Right lobe of liver (tissue), 6 donors: ENCODE data around the gene DOK5. TPM values are rescaled to one million over a fixed set of nuclear protein-coding genes. Genes with fewer than 3 reads are reported as not detected.

ENCODE experiments used
- ATAC-seq, 4 donors: fragments of 200-7000 bp; cut with Tn5 transposase; one replicate each; pipeline ENCODE4 v1.9.1; 2020; ENCODE audit warnings: mild to moderate bottlenecking in 4 of 4, moderate library complexity in 4 of 4
- DNase-seq, 3 donors: peaks; one replicate each; pipeline ENCODE4 v3.0.0-alpha.2; 2020
- H3K27ac ChIP-seq, 3 donors: fragments of 200-600 bp; one replicate each; pipeline ENCODE4 v1.8.0; 2022
- H3K27me3 ChIP-seq, 2 donors: fragments of 200-600 bp; one replicate each; pipeline ENCODE4 v1.8.0; 2022
- H3K36me3 ChIP-seq, 4 donors: fragments of 200-600 bp; sonication (generic) in 1 of 4; one replicate each; pipeline versions ENCODE4 v1.5.1 to v1.8.0; 2017 to 2022; ENCODE audit warnings: control low read depth in 1 of 4
- H3K4me1 ChIP-seq, 4 donors: fragments of 200-600 bp; sonication (generic) in 1 of 4; one replicate each; pipeline versions ENCODE4 v1.5.1 to v1.8.0; 2017 to 2022; ENCODE audit warnings: control low read depth in 1 of 4
- H3K4me3 ChIP-seq, 3 donors: fragments of 200-600 bp; one replicate each; pipeline ENCODE4 v1.8.0; 2022
- H3K9me3 ChIP-seq, 4 donors: fragments of 200-600 bp; sonication (generic) in 1 of 4; one replicate each; pipeline versions ENCODE4 v1.5.1 to v1.8.0; 2017 to 2022; ENCODE audit warnings: control low read depth in 1 of 4
- POLR2A ChIP-seq: fragments of 450-650 bp; IDR thresholded peaks from one replicate; pipeline ENCODE4 v1.6.1; 2017; ENCODE audit warnings: antibody characterized with exemption, mild to moderate bottlenecking
- WGBS: methylation state at CpG from one replicate; pipeline ENCODE4 v1.1.6; 2018; ENCODE audit warnings: low coverage, low lambda C conversion rate; ENCODE audit not compliant: insufficient coverage; ENCODE audit errors: missing lambda C conversion rate; 5-methylcytosine and 5-hydroxymethylcytosine counted together
- intact Hi-C, 2 donors: fragments of 100-400 bp; cut with DNase I; formaldehyde crosslinking; loops; one replicate each; pipeline versions ENCODE4 v1.11.2 to v1.14.1; 2022
- total RNA-seq, 6 experiments: library from RNA; depleted of rRNA in 2 of 6; stranded (reverse); fragments of >200 nt in 2 of 6; fragmentation: NEBNext Ultra II Directional in 3 of 6; extraction: Animal tissue kit (Norgen Biotek cat#: 25700) in 3 of 6; gene quantifications; one replicate each; pipeline versions ENCODE4 v1.1.0 to v1.2.4, GENCODE V29; 2016 to 2023
- TF ChIP-seq, protein P1 (sequence below), 4 donors: fragments of 200-600 bp in 3 of 4; fragments of 450-650 bp in 1 of 4; IDR thresholded peaks; one replicate each; pipeline versions ENCODE4 v1.5.1 to v1.8.0; 2016 to 2022; ENCODE audit warnings: antibody characterized with exemption in 4 of 4, mild to moderate bottlenecking in 2 of 4
- donor health status: DM: no; HTN: yes; CAD: no.
- donor health status: DM: no; HTN: no; CAD: no.
- donor health status: DM: no; HTN: no; CAD: no.
- donor health status: DM: no; HTN: yes; CAD: no.
- donor health status: DM: no; HTN: yes; CAD: no.

Gene DOK5
- total RNA-seq, 6 experiments from 2014 or later: 0.43 to 0.69 TPM; not detected in 4

GRCh38 chr20:54661880-54662465 is 186.6 kb downstream of the DOK5 start:
- H3K4me3 ChIP-seq: no peak overlapping the region
- no peaks in the 10 kb centered on the region for H3K4me1 ChIP-seq
- TF ChIP-seq, protein P1, sequence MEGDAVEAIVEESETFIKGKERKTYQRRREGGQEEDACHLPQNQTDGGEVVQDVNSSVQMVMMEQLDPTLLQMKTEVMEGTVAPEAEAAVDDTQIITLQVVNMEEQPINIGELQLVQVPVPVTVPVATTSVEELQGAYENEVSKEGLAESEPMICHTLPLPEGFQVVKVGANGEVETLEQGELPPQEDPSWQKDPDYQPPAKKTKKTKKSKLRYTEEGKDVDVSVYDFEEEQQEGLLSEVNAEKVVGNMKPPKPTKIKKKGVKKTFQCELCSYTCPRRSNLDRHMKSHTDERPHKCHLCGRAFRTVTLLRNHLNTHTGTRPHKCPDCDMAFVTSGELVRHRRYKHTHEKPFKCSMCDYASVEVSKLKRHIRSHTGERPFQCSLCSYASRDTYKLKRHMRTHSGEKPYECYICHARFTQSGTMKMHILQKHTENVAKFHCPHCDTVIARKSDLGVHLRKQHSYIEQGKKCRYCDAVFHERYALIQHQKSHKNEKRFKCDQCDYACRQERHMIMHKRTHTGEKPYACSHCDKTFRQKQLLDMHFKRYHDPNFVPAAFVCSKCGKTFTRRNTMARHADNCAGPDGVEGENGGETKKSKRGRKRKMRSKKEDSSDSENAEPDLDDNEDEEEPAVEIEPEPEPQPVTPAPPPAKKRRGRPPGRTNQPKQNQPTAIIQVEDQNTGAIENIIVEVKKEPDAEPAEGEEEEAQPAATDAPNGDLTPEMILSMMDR (IDR thresholded peaks at IDR 0.05): no peak
- TF ChIP-seq POLR2A: no peak
- no peaks in the 10 kb centered on the region for H3K36me3 ChIP-seq
- DNase-seq: no peak
- ATAC-seq: no peak
- no peak overlapping the region for H3K27ac ChIP-seq
- H3K9me3 ChIP-seq: no peaks in the 10 kb centered on the region
- 28% methylated on average over 6 of the region's 8 CpGs for WGBS
- no peaks in the 10 kb centered on the region for H3K27me3 ChIP-seq
- intact Hi-C loops: loop anchor here in 1 of 2 donors (10.0 kb wide), 1 partner anchor 567 kb away; no protein-coding TSS in a partner anchor

DNA sequence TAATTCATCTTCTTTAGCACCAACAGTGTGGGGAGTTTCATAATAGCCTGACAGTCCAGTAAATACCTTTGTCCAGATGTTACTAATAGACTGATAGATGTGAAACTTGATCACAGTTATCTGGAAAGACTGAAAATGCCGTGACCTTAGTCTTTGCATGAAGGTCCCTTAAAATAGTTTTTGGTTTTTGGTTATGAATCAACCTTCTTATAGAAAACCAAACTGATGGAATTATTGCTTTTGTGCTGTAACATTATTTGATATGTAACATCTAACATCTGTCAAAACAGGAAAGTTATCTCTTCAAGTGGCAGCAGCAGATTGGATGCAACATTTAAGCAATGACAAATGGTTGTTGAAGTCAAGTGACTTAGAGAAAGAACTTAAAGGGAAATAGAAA is 190.4 kb downstream of the DOK5 start:
- intact Hi-C loops: loop anchor here in 1 of 2 donors (10.0 kb wide), 1 partner anchor 571 kb away; no protein-coding TSS in a partner anchor
- no peaks in the 10 kb centered on the region for H3K9me3 ChIP-seq
- no peaks in the 10 kb centered on the region for H3K36me3 ChIP-seq
- 62% methylated on average over 1 of the region's 1 CpG for WGBS
- no peaks in the 10 kb centered on the region for H3K27me3 ChIP-seq
- H3K4me1 ChIP-seq: no peaks in the 10 kb centered on the region
- no peak overlapping the region for H3K27ac ChIP-seq
- no peak for ATAC-seq
- TF ChIP-seq, protein P1 (IDR thresholded peaks at IDR 0.05): no peak
- TF ChIP-seq POLR2A: no peak
- no peak overlapping the region for H3K4me3 ChIP-seq
- no peak for DNase-seq

DNA sequence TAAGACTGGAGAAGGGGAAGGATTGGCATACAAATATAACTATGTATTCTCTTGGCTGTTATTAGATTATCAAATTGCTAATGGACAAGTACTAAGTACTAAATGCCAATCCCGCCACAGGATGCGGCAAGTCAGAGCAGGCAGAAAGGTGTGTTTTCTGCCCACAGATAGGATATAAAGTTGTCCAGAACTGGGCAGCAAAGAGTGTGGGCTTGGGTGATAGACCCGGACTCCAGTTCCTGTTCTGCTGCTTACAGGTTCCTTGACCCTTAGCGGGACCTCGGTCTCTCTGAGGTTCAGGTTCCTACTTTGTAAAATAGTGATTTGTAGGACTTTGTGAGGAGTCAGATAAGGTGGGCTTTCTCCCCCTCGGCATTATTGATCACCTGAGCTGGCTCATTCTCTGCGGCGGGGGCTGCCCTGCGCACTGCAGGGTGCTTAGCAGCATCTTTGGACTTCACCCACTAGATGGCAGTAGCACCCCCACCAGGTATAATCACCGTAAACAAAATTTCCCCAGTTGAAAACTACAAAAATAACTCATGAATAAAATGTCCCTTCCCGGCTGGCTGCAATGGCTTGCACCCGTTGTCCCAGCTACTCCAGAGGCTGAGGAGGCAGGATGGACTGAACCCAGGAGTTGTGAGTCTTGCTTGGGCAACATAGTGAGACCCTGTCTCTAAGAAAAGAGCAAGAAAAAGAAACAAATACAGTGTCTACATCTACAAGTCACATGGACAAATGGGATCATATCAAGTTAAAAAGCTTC is 193.1 kb downstream of the DOK5 start:
- H3K27me3 ChIP-seq: no peaks in the 10 kb centered on the region
- DNase-seq: peak in 1 of 3 donors; percentile 28
- peak; percentile 78 to 85 (median 84) for ATAC-seq
- 29% methylated on average over 11 of the region's 12 CpGs for WGBS
- H3K9me3 ChIP-seq: no peaks in the 10 kb centered on the region
- no peak overlapping the region for H3K4me3 ChIP-seq
- H3K4me1 ChIP-seq: no peaks in the 10 kb centered on the region
- TF ChIP-seq POLR2A: no peak
- TF ChIP-seq, protein P1 (IDR thresholded peaks at IDR 0.05): peak; percentile 30 to 81 (median 72)
- H3K27ac ChIP-seq: no peak overlapping the region
- H3K36me3 ChIP-seq: no peaks in the 10 kb centered on the region
- intact Hi-C loops: loop anchor here in 1 of 2 donors (10.0 kb wide), 1 partner anchor 574 kb away; no protein-coding TSS in a partner anchor

DNA sequence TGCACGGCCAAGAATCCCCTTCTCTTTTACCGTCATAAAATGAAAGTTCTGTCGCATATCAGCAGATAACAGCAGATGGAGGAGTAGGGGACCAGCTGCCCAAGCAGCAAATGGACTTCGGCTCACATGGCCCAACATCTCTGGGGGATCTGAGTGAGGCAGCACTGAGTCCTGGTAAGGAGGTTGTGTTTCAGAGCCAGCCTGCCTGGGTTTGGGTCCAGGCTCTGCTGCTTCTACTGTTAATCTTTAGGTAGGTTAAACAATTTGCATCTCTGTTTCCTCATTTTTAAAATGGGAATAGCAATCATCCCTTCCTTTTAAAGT is 193.6 kb downstream of the DOK5 start:
- no peaks in the 10 kb centered on the region for H3K27me3 ChIP-seq
- TF ChIP-seq POLR2A: no peak
- TF ChIP-seq, protein P1 (IDR thresholded peaks at IDR 0.05): no peak
- H3K4me1 ChIP-seq: no peaks in the 10 kb centered on the region
- DNase-seq (no peak), ATAC-seq (no peak)
- H3K27ac ChIP-seq: no peak overlapping the region
- WGBS: 48% methylated on average over 4 of the region's 4 CpGs
- no peaks in the 10 kb centered on the region for H3K36me3 ChIP-seq
- intact Hi-C loops: loop anchor here in 1 of 2 donors (10.0 kb wide), 1 partner anchor 574 kb away; no protein-coding TSS in a partner anchor
- no peaks in the 10 kb centered on the region for H3K9me3 ChIP-seq
- no peak overlapping the region for H3K4me3 ChIP-seq
